Measurements from ENCODE around the gene GABRB1.

GABRB1 gene

GRCh38 chr4:47330866-47331265, 299.5 kb downstream of the GABRB1 start:
- Histone ChIP-seq H3K9me3 (ENCODE audit: insufficient read depth, low read depth, low read length) (no peaks in the 10 kb centered on the region), H3K9me2 (replicated peaks; ENCODE audit: low read depth, low read length) (no peaks in the 10 kb centered on the region), H3K4me2 (ENCODE audit: low read depth, low read length, poor library complexity, severe bottlenecking) (no peak overlapping the region), H3K4me1 (ENCODE audit: insufficient read depth, low read length, poor library complexity, severe bottlenecking) (no peaks in the 10 kb centered on the region), H3K9ac (ENCODE audit: low read depth, low read length, poor library complexity, severe bottlenecking) (no peak overlapping the region), H4K20me1 (ENCODE audit: insufficient read depth, low read length, poor library complexity, severe bottlenecking) (no peaks in the 10 kb centered on the region), H3K36me3 (ENCODE audit: insufficient read depth, low read length) (no peaks in the 10 kb centered on the region), H3K79me2 (ENCODE audit: insufficient read depth, low read length) (no peaks in the 10 kb centered on the region), H2AFZ (ENCODE audit: low read length) (no peak overlapping the region), H3K27me3 (ENCODE audit: insufficient read depth, low read length, poor library complexity, severe bottlenecking) (no peaks in the 10 kb centered on the region), H3F3A (ENCODE audit: low read depth) (no peaks in the 10 kb centered on the region), H3K4me3 (ENCODE audit: low read length, poor library complexity, severe bottlenecking) (no peak overlapping the region)
- no peak for TF ChIP-seq EZH2phosphoT487 (IDR thresholded peaks at IDR 0.05; ENCODE audit: borderline replicate concordance)
- no peak for TF ChIP-seq CTCF (conservative IDR thresholded peaks at IDR 0.05; ENCODE audit: low read length)

- no peaks in the 10 kb centered on the region for H3K4me1 ChIP-seq (ENCODE audit: insufficient read depth, low read length, poor library complexity, severe bottlenecking)
- no peaks in the 10 kb centered on the region for H3K27me3 ChIP-seq (ENCODE audit: insufficient read depth, low read length, poor library complexity, severe bottlenecking)
- H2AFZ ChIP-seq (ENCODE audit: low read length) = no peak overlapping the region
- H4K20me1 ChIP-seq (ENCODE audit: insufficient read depth, low read length, poor library complexity, severe bottlenecking) = no peaks in the 10 kb centered on the region
- H3K9me2 ChIP-seq (replicated peaks; ENCODE audit: low read depth, low read length) = no peaks in the 10 kb centered on the region
- H3K9me3 ChIP-seq (ENCODE audit: insufficient read depth, low read depth, low read length) = no peaks in the 10 kb centered on the region
- TF ChIP-seq CTCF (conservative IDR thresholded peaks at IDR 0.05; ENCODE audit: low read length) (no peak), EZH2phosphoT487 (IDR thresholded peaks at IDR 0.05; ENCODE audit: borderline replicate concordance) (no peak)
- H3K79me2 ChIP-seq (ENCODE audit: insufficient read depth, low read length) = no peaks in the 10 kb centered on the region
- no peak overlapping the region for H3K9ac ChIP-seq (ENCODE audit: low read depth, low read length, poor library complexity, severe bottlenecking)
- no peak overlapping the region for H3K4me2 ChIP-seq (ENCODE audit: low read depth, low read length, poor library complexity, severe bottlenecking)
- no peak overlapping the region for H3K4me3 ChIP-seq (ENCODE audit: low read length, poor library complexity, severe bottlenecking)
- no peaks in the 10 kb centered on the region for H3F3A ChIP-seq (ENCODE audit: low read depth)
- no peaks in the 10 kb centered on the region for H3K36me3 ChIP-seq (ENCODE audit: insufficient read depth, low read length)
Measured at GRCh38 chr4:47334652-47335051, 303.3 kb downstream of the GABRB1 start.

- TF ChIP-seq CTCF (conservative IDR thresholded peaks at IDR 0.05; ENCODE audit: low read length) (no peak), EZH2phosphoT487 (IDR thresholded peaks at IDR 0.05; ENCODE audit: borderline replicate concordance) (no peak)
- no peaks in the 10 kb centered on the region for H3K9me3 ChIP-seq (ENCODE audit: insufficient read depth, low read depth, low read length)
- no peaks in the 10 kb centered on the region for H3K27me3 ChIP-seq (ENCODE audit: insufficient read depth, low read length, poor library complexity, severe bottlenecking)
- no peaks in the 10 kb centered on the region for H3K9me2 ChIP-seq (replicated peaks; ENCODE audit: low read depth, low read length)
- no peaks in the 10 kb centered on the region for H4K20me1 ChIP-seq (ENCODE audit: insufficient read depth, low read length, poor library complexity, severe bottlenecking)
- H3K4me2 ChIP-seq (ENCODE audit: low read depth, low read length, poor library complexity, severe bottlenecking) = no peak overlapping the region
- no peak overlapping the region for H3K4me3 ChIP-seq (ENCODE audit: low read length, poor library complexity, severe bottlenecking)
- H3F3A ChIP-seq (ENCODE audit: low read depth) = no peaks in the 10 kb centered on the region
- no peak overlapping the region for H3K9ac ChIP-seq (ENCODE audit: low read depth, low read length, poor library complexity, severe bottlenecking)
- no peaks in the 10 kb centered on the region for H3K79me2 ChIP-seq (ENCODE audit: insufficient read depth, low read length)
- no peak overlapping the region for H2AFZ ChIP-seq (ENCODE audit: low read length)
- H3K4me1 ChIP-seq (ENCODE audit: insufficient read depth, low read length, poor library complexity, severe bottlenecking) = no peaks in the 10 kb centered on the region
- H3K36me3 ChIP-seq (ENCODE audit: insufficient read depth, low read length) = no peaks in the 10 kb centered on the region
Measured at GRCh38 chr4:47337893-47338292, 306.5 kb downstream of the GABRB1 start.

Measured in Loucy (cell line).